Caki2 (cell line): ENCODE measurements around the gene ADAMTSL2. TPM values are rescaled to one million over a fixed set of nuclear protein-coding genes. Genes with fewer than 3 reads are reported as not detected.

Experiments used
- DNase-seq: peaks from one replicate; pipeline ENCODE4 v3.0.0-alpha.2; 2015; ENCODE audit warnings: low read depth
- in situ Hi-C: cut with HindIII; loops from 2 replicates; pipeline ENCODE4 v1.10.0; 2016; ENCODE audit warnings: low sequenced_read_pairs, low pct_unique_long_range_greater_than_20kb, mixed read lengths
- total RNA-seq: library from RNA; depleted of rRNA; stranded (reverse); fragments of >200 nt; shearing (Covaris generic); gene quantifications from 2 replicates; pipeline ENCODE4 v1.2.3, GENCODE V29; 2014; ENCODE audit warnings: low replicate concordance

ADAMTSL2 gene
- total RNA-seq, 1 experiment from 2014 or later: not detected

- DNase-seq: no peak
- in situ Hi-C loops: no loop called here
Observed at GRCh38 chr9:133496861-133497842, 37.4 kb upstream of the ADAMTSL2 start.

GRCh38 chr9:133499132-133499891, 35.2 kb upstream of the ADAMTSL2 start:
- in situ Hi-C loops: no loop called here
- DNase-seq: no peak

- DNase-seq: no peak
- in situ Hi-C loops: no loop called here
Observed at GRCh38 chr9:133499892-133500270, 34.6 kb upstream of the ADAMTSL2 start.

- in situ Hi-C loops: no loop called here
- DNase-seq: no peak
Observed at GRCh38 chr9:133502112-133502511, 32.4 kb upstream of the ADAMTSL2 start.

- no peak for DNase-seq
- in situ Hi-C loops: no loop called here
Observed at GRCh38 chr9:133505186-133505830, 29.2 kb upstream of the ADAMTSL2 start.

- DNase-seq: no peak
- in situ Hi-C loops: no loop called here
Observed at GRCh38 chr9:133505901-133506652, 28.4 kb upstream of the ADAMTSL2 start.

GRCh38 chr9:133506653-133507038, 27.9 kb upstream of the ADAMTSL2 start:
- peak; percentile 70 for DNase-seq
- in situ Hi-C loops: no loop called here

GRCh38 chr9:133507246-133507965, 27.1 kb upstream of the ADAMTSL2 start:
- DNase-seq: no peak
- in situ Hi-C loops: no loop called here

- no peak for DNase-seq
- in situ Hi-C loops: no loop called here
Observed at GRCh38 chr9:133508046-133508445, 26.5 kb upstream of the ADAMTSL2 start.

GRCh38 chr9:133509179-133510083, 25.1 kb upstream of the ADAMTSL2 start:
- DNase-seq: no peak
- in situ Hi-C loops: no loop called here

GRCh38 chr9:133510926-133511505, 23.5 kb upstream of the ADAMTSL2 start:
- DNase-seq: no peak
- in situ Hi-C loops: no loop called here

GRCh38 chr9:133511607-133512006, 22.9 kb upstream of the ADAMTSL2 start:
- in situ Hi-C loops: no loop called here
- DNase-seq: no peak

- in situ Hi-C loops: no loop called here
Observed at GRCh38 chr9:133512253-133513213, 22.0 kb upstream of the ADAMTSL2 start.

GRCh38 chr9:133513214-133514100, 21.0 kb upstream of the ADAMTSL2 start:
- in situ Hi-C loops: no loop called here
- no peak for DNase-seq

More at GRCh38 chr9:133512253-133513213, 22.0 kb upstream of the ADAMTSL2 start:
- no peak for DNase-seq
